Spleen (tissue), 11 donors: ENCODE data around the gene GALNTL6. TPM values are rescaled to one million over a fixed set of nuclear protein-coding genes. Genes with fewer than 3 reads are reported as not detected.

ENCODE experiments used
- DNase-seq: peaks from one replicate; pipeline ENCODE4 v3.0.0-alpha.2; 2020
- H3K27ac ChIP-seq, 8 donors: fragments of 200-600 bp; sonication (generic) in 7 of 8; 1 replicate in 4 of 8; 2 replicates in 4 of 8; pipeline versions ENCODE4 v1.5.0 to v1.8.0; 2016 to 2021; ENCODE audit warnings: inconsistent platforms in 4 of 8, mild to moderate bottlenecking in 4 of 8, moderate library complexity in 1 of 8
- H3K27me3 ChIP-seq, 7 donors: fragments of 200-600 bp; sonication (generic) in 6 of 7; replicated peaks in 1 of 7; 1 replicate in 4 of 7; 2 replicates in 3 of 7; pipeline versions ENCODE4 v1.5.0 to v1.8.0; 2016 to 2021; ENCODE audit warnings: inconsistent platforms in 3 of 7, mild to moderate bottlenecking in 1 of 7
- H3K36me3 ChIP-seq, 6 donors: fragments of 200-600 bp; sonication (generic) in 5 of 6; 1 replicate in 4 of 6; 2 replicates in 2 of 6; pipeline versions ENCODE4 v1.5.0 to v1.8.0; 2016 to 2021; ENCODE audit warnings: inconsistent platforms in 2 of 6
- H3K4me1 ChIP-seq, 6 donors: fragments of 200-600 bp; sonication (generic) in 5 of 6; 1 replicate in 3 of 6; 2 replicates in 3 of 6; pipeline versions ENCODE4 v1.5.0 to v1.8.0; 2016 to 2021; ENCODE audit warnings: inconsistent platforms in 3 of 6
- H3K4me3 ChIP-seq, 8 donors: fragments of 200-600 bp; sonication (generic) in 7 of 8; 1 replicate in 4 of 8; 2 replicates in 4 of 8; pipeline versions ENCODE4 v1.5.0 to v1.8.0; 2016 to 2021; ENCODE audit warnings: inconsistent platforms in 4 of 8, mild to moderate bottlenecking in 4 of 8, moderate library complexity in 2 of 8
- H3K9me3 ChIP-seq, 8 donors: fragments of 200-600 bp; sonication (generic) in 7 of 8; 1 replicate in 4 of 8; 2 replicates in 4 of 8; pipeline versions ENCODE4 v1.5.0 to v1.8.0; 2016 to 2021; ENCODE audit warnings: inconsistent platforms in 4 of 8
- CTCF ChIP-seq, 11 experiments: fragments of 200-600 bp in 7 of 11; fragments of 450-650 bp in 4 of 11; sonication (generic) in 4 of 11; IDR thresholded peaks in 8 of 11; conservative IDR thresholded peaks in 3 of 11; 1 replicate in 7 of 11; 2 replicates in 4 of 11; pipeline versions ENCODE4 v1.4.0 to v1.8.0; 2016 to 2021; ENCODE audit warnings: antibody characterized with exemption in 11 of 11, inconsistent platforms in 4 of 11, mild to moderate bottlenecking in 1 of 11
- POLR2A ChIP-seq, 3 donors: fragments of 450-650 bp; IDR thresholded peaks; one replicate each; pipeline ENCODE4 v1.5.1; 2017; ENCODE audit warnings: antibody characterized with exemption in 3 of 3, mild to moderate bottlenecking in 1 of 3
- POLR2AphosphoS5 ChIP-seq, 3 donors: sonication (generic); formaldehyde crosslinking; IDR thresholded peaks; one replicate each; pipeline ENCODE4 v1.5.1; 2017; ENCODE audit warnings: antibody characterized with exemption in 3 of 3
- WGBS, 5 donors: extraction: QIAGEN DNeasy Blood & Tissue Kit in 3 of 5; methylation state at CpG; one replicate each; pipeline versions ENCODE4 v1.1.5 to v1.1.7; 2013 to 2018; 5-methylcytosine and 5-hydroxymethylcytosine counted together
- intact Hi-C: fragments of 100-400 bp; cut with DNase I; formaldehyde crosslinking; loops from one replicate; pipeline ENCODE4 v1.15.0; 2023; ENCODE audit warnings: low total_unique reads
- polyA plus RNA-seq, 3 donors: library from polyadenylated mRNA; stranded (reverse); fragments of 200-250 nt; gene quantifications; one replicate each; pipeline ENCODE4 v1.2.1, GENCODE V29; 2013
- total RNA-seq, 7 donors: library from RNA; depleted of rRNA in 3 of 7; stranded (reverse); fragments of >200 nt in 3 of 7; fragmentation: NEBNext Ultra II Directional in 4 of 7; extraction: Animal tissue kit (Norgen Biotek cat#: 25700) in 4 of 7; gene quantifications; one replicate each; pipeline versions ENCODE4 v1.1.0 to v1.2.1, GENCODE V29; 2016 to 2021
- donor health status: healthy with polysubstance abuse.
- donor health status: DM: no; HTN: no; CAD: no; lungs with moderate emphysema.
- donor health status: DM: no; HTN: no; CAD: no.
- donor health status: Bipolar disorder and iron deficiency.
- donor health status: healthy.
- donor health status: DM: no; HTN: no; CAD: no.
- donor health status: DM: yes; HTN: yes; CAD: no.

GALNTL6 gene
- total and polyA plus RNA-seq, 10 donors: 3.2 to 12.5 (median 7.1) TPM

DNA sequence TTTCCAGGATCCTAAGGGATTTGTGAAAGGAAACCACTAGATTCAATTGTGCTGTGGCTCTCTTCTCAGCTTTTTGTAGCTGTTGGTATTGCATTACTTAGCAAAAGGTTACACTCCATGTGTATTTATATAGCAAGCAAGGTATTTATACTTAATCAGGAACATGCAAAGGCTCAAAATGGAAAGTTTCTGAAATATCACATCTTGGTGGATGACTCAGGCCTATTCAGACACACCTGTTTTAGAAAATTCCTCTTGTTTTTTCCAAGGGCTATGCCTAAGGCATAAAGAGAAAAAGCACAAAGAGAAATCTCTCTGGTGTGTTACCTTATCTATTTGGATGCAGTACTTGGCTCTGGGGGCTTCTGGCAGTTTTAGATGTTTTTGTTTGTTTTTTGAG, 1211.0 kb downstream of the GALNTL6 start:
- TF ChIP-seq POLR2AphosphoS5 (IDR thresholded peaks at IDR 0.05) (no peak), CTCF (IDR thresholded peaks at IDR 0.05 in 8 of 11, conservative IDR thresholded peaks at IDR 0.05 in 3 of 11) (no peak), POLR2A (IDR thresholded peaks at IDR 0.05) (no peak)
- Histone ChIP-seq H3K27ac (no peak overlapping the region), H3K4me3 (no peak overlapping the region), H3K4me1 (no peaks in the 10 kb centered on the region), H3K36me3 (no peaks in the 10 kb centered on the region), H3K9me3 (no peaks in the 10 kb centered on the region), H3K27me3 (no peaks in the 10 kb centered on the region)
- no peak for DNase-seq
- intact Hi-C loops: no loop called here

- TF ChIP-seq POLR2AphosphoS5 (IDR thresholded peaks at IDR 0.05) (no peak), CTCF (IDR thresholded peaks at IDR 0.05 in 8 of 11, conservative IDR thresholded peaks at IDR 0.05 in 3 of 11) (peak in 9 of 11 experiments; percentile 27 to 71 (median 53)), POLR2A (IDR thresholded peaks at IDR 0.05) (no peak)
- intact Hi-C loops: loop anchor here (5.0 kb wide), 1 partner anchor 232 kb away; no protein-coding TSS in a partner anchor
- no peaks in the 10 kb centered on the region for H3K9me3 ChIP-seq
- WGBS, 5 donors: 96 to 100% (median 100%) methylated on average over 1 of the region's 1 CpG
- no peaks in the 10 kb centered on the region for H3K4me1 ChIP-seq
- no peak for DNase-seq
- no peak overlapping the region for H3K4me3 ChIP-seq
- H3K36me3 ChIP-seq: no peaks in the 10 kb centered on the region
- no peaks in the 10 kb centered on the region for H3K27me3 ChIP-seq
- no peak overlapping the region for H3K27ac ChIP-seq
Measured at GRCh38 chr4:173025131-173025530, 1211.9 kb downstream of the GALNTL6 start.

- Histone ChIP-seq H3K36me3 (no peaks in the 10 kb centered on the region), H3K27me3 (no peaks in the 10 kb centered on the region), H3K4me1 (peaks cover 0 to 10% (median 2%) of the 10 kb centered on the region in 6 donors), H3K27ac (no peak overlapping the region), H3K9me3 (no peaks in the 10 kb centered on the region), H3K4me3 (no peak overlapping the region)
- WGBS, 5 donors: 74 to 98% (median 81%) methylated on average over 1 of the region's 1 CpG
- TF ChIP-seq POLR2A (IDR thresholded peaks at IDR 0.05) (no peak), CTCF (IDR thresholded peaks at IDR 0.05 in 8 of 11, conservative IDR thresholded peaks at IDR 0.05 in 3 of 11) (no peak), POLR2AphosphoS5 (IDR thresholded peaks at IDR 0.05) (no peak)
- DNase-seq: no peak
- intact Hi-C loops: no loop called here
Measured at GRCh38 chr4:173037242-173037641, 1224.0 kb downstream of the GALNTL6 start.

DNA sequence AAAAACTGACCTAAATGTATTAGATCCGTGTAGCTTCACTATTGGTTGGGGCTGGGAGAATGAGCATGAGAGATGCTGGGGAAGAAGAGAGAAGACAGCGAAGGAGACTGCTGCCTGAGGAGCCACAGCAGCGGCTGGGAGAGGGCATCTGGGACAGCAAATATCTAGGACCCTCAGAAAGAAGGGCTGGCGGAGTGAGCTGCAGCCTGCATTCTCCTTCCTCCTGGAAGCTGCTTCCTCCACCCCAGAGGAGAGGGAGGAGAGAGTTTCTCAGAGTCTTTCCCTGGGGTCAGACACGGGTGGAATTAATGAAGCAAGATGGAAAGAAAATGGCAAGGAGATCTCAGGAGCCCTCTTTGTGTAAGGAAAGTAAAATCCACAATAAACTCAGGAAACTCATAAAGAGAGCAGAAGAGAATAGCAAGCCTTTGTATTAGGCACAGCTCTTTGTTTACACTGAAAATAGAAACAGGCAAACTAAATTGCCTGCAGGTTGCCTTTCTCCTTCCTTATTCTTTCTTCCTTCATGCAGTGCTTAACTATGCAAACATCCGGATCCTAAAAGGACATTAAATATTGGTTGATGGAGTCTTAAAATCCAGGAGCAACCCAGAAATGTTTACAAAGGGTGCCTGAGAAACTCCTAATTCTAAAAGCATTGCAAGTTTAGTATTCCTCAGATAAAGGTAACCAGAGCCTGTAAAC, 1225.1 kb downstream of the GALNTL6 start:
- no peak overlapping the region for H3K27ac ChIP-seq
- no peak overlapping the region for H3K4me3 ChIP-seq
- 67 to 86% (median 78%) methylated on average over 6 of the region's 6 CpGs for WGBS, 5 donors
- H3K36me3 ChIP-seq: no peaks in the 10 kb centered on the region
- no peaks in the 10 kb centered on the region for H3K9me3 ChIP-seq
- no peak for DNase-seq
- intact Hi-C loops: no loop called here
- peaks cover 0 to 10% (median 2%) of the 10 kb centered on the region in 6 donors for H3K4me1 ChIP-seq
- no peaks in the 10 kb centered on the region for H3K27me3 ChIP-seq
- no peak for TF ChIP-seq POLR2AphosphoS5 (IDR thresholded peaks at IDR 0.05)
- TF ChIP-seq CTCF (IDR thresholded peaks at IDR 0.05 in 8 of 11, conservative IDR thresholded peaks at IDR 0.05 in 3 of 11): no peak
- no peak for TF ChIP-seq POLR2A (IDR thresholded peaks at IDR 0.05)
